ENCODE measurements around the gene ANKH.

The ANKH gene

DNA sequence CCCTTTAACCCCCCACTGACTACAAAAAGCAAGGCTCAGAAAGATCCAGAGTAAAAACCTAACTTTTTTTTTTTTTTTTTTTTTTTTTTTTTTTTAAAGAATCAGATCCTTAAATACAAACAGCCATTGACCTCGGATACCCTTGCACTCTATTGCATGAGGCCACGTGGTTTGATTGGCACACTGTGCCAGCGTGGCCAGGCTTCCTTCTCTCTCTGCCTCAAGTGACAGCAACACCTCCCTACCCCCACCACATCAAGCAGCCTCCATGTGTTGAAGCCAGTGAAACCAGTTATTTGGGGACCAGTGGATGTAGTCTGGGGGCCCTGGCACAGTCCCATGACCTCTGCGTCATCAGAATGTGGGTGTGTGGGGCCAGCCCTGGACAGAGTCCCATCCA is 135.6 kb downstream of the ANKH start:
- no peak overlapping the region for H2AFZ ChIP-seq (ENCODE audit: low read length)
- H3F3A ChIP-seq (ENCODE audit: low read depth) = no peaks in the 10 kb centered on the region
- no peaks in the 10 kb centered on the region for H3K79me2 ChIP-seq (ENCODE audit: insufficient read depth, low read length)
- no peaks in the 10 kb centered on the region for H3K4me1 ChIP-seq (ENCODE audit: insufficient read depth, low read length, poor library complexity, severe bottlenecking)
- TF ChIP-seq, protein P1, sequence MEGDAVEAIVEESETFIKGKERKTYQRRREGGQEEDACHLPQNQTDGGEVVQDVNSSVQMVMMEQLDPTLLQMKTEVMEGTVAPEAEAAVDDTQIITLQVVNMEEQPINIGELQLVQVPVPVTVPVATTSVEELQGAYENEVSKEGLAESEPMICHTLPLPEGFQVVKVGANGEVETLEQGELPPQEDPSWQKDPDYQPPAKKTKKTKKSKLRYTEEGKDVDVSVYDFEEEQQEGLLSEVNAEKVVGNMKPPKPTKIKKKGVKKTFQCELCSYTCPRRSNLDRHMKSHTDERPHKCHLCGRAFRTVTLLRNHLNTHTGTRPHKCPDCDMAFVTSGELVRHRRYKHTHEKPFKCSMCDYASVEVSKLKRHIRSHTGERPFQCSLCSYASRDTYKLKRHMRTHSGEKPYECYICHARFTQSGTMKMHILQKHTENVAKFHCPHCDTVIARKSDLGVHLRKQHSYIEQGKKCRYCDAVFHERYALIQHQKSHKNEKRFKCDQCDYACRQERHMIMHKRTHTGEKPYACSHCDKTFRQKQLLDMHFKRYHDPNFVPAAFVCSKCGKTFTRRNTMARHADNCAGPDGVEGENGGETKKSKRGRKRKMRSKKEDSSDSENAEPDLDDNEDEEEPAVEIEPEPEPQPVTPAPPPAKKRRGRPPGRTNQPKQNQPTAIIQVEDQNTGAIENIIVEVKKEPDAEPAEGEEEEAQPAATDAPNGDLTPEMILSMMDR (conservative IDR thresholded peaks at IDR 0.05; ENCODE audit: low read length) = no peak
- no peak for TF ChIP-seq EZH2phosphoT487 (IDR thresholded peaks at IDR 0.05; ENCODE audit: borderline replicate concordance)
- H3K27me3 ChIP-seq (ENCODE audit: insufficient read depth, low read length, poor library complexity, severe bottlenecking) = no peaks in the 10 kb centered on the region
- H3K9ac ChIP-seq (ENCODE audit: low read depth, low read length, poor library complexity, severe bottlenecking) = no peak overlapping the region
- H3K36me3 ChIP-seq (ENCODE audit: insufficient read depth, low read length) = peaks cover 44% of the 10 kb centered on the region; the same call in 1 of the 2 replicates
- no peaks in the 10 kb centered on the region for H3K9me3 ChIP-seq (ENCODE audit: insufficient read depth, low read depth, low read length)
- H4K20me1 ChIP-seq (ENCODE audit: insufficient read depth, low read length, poor library complexity, severe bottlenecking) = no peaks in the 10 kb centered on the region
- H3K4me2 ChIP-seq (ENCODE audit: low read depth, low read length, poor library complexity, severe bottlenecking) = no peak overlapping the region
- no peak overlapping the region for H3K4me3 ChIP-seq (ENCODE audit: low read length, poor library complexity, severe bottlenecking)
- H3K9me2 ChIP-seq (replicated peaks; ENCODE audit: low read depth, low read length) = no peaks in the 10 kb centered on the region

GRCh38 chr5:14734396-14734795 is 137.2 kb downstream of the ANKH start:
- no peaks in the 10 kb centered on the region for H4K20me1 ChIP-seq (ENCODE audit: insufficient read depth, low read length, poor library complexity, severe bottlenecking)
- H3K79me2 ChIP-seq (ENCODE audit: insufficient read depth, low read length) = no peaks in the 10 kb centered on the region
- H3K9me2 ChIP-seq (replicated peaks; ENCODE audit: low read depth, low read length) = no peaks in the 10 kb centered on the region
- peaks cover 28% of the 10 kb centered on the region; the same call in 1 of the 2 replicates for H3K36me3 ChIP-seq (ENCODE audit: insufficient read depth, low read length)
- no peak overlapping the region for H2AFZ ChIP-seq (ENCODE audit: low read length)
- no peaks in the 10 kb centered on the region for H3K27me3 ChIP-seq (ENCODE audit: insufficient read depth, low read length, poor library complexity, severe bottlenecking)
- no peak for TF ChIP-seq EZH2phosphoT487 (IDR thresholded peaks at IDR 0.05; ENCODE audit: borderline replicate concordance)
- TF ChIP-seq, protein P1 (conservative IDR thresholded peaks at IDR 0.05; ENCODE audit: low read length) = no peak
- no peaks in the 10 kb centered on the region for H3F3A ChIP-seq (ENCODE audit: low read depth)
- no peaks in the 10 kb centered on the region for H3K4me1 ChIP-seq (ENCODE audit: insufficient read depth, low read length, poor library complexity, severe bottlenecking)
- H3K4me2 ChIP-seq (ENCODE audit: low read depth, low read length, poor library complexity, severe bottlenecking) = no peak overlapping the region
- H3K9me3 ChIP-seq (ENCODE audit: insufficient read depth, low read depth, low read length) = no peaks in the 10 kb centered on the region
- no peak overlapping the region for H3K9ac ChIP-seq (ENCODE audit: low read depth, low read length, poor library complexity, severe bottlenecking)
- no peak overlapping the region for H3K4me3 ChIP-seq (ENCODE audit: low read length, poor library complexity, severe bottlenecking)

GRCh38 chr5:14733661-14734060 is 137.9 kb downstream of the ANKH start:
- no peak overlapping the region for H3K4me2 ChIP-seq (ENCODE audit: low read depth, low read length, poor library complexity, severe bottlenecking)
- H3K9me3 ChIP-seq (ENCODE audit: insufficient read depth, low read depth, low read length) = no peaks in the 10 kb centered on the region
- H3K4me3 ChIP-seq (ENCODE audit: low read length, poor library complexity, severe bottlenecking) = no peak overlapping the region
- H3K9ac ChIP-seq (ENCODE audit: low read depth, low read length, poor library complexity, severe bottlenecking) = no peak overlapping the region
- H3K36me3 ChIP-seq (ENCODE audit: insufficient read depth, low read length) = peaks cover 28% of the 10 kb centered on the region; the same call in 1 of the 2 replicates
- H3F3A ChIP-seq (ENCODE audit: low read depth) = no peaks in the 10 kb centered on the region
- no peaks in the 10 kb centered on the region for H3K4me1 ChIP-seq (ENCODE audit: insufficient read depth, low read length, poor library complexity, severe bottlenecking)
- no peaks in the 10 kb centered on the region for H3K27me3 ChIP-seq (ENCODE audit: insufficient read depth, low read length, poor library complexity, severe bottlenecking)
- no peaks in the 10 kb centered on the region for H4K20me1 ChIP-seq (ENCODE audit: insufficient read depth, low read length, poor library complexity, severe bottlenecking)
- no peaks in the 10 kb centered on the region for H3K9me2 ChIP-seq (replicated peaks; ENCODE audit: low read depth, low read length)
- no peak for TF ChIP-seq EZH2phosphoT487 (IDR thresholded peaks at IDR 0.05; ENCODE audit: borderline replicate concordance)
- TF ChIP-seq, protein P1 (conservative IDR thresholded peaks at IDR 0.05; ENCODE audit: low read length) = no peak
- H2AFZ ChIP-seq (ENCODE audit: low read length) = no peak overlapping the region
- H3K79me2 ChIP-seq (ENCODE audit: insufficient read depth, low read length) = no peaks in the 10 kb centered on the region
